IPS-11a (cell line): ENCODE measurements around the gene KCNK15.

Source experiments
- H3K4me3 ChIP-seq: one replicate; pipeline ENCODE4 v1.5.1; 2013; ENCODE audit warnings: low read depth, low read length, control low read depth

The KCNK15 gene

DNA sequence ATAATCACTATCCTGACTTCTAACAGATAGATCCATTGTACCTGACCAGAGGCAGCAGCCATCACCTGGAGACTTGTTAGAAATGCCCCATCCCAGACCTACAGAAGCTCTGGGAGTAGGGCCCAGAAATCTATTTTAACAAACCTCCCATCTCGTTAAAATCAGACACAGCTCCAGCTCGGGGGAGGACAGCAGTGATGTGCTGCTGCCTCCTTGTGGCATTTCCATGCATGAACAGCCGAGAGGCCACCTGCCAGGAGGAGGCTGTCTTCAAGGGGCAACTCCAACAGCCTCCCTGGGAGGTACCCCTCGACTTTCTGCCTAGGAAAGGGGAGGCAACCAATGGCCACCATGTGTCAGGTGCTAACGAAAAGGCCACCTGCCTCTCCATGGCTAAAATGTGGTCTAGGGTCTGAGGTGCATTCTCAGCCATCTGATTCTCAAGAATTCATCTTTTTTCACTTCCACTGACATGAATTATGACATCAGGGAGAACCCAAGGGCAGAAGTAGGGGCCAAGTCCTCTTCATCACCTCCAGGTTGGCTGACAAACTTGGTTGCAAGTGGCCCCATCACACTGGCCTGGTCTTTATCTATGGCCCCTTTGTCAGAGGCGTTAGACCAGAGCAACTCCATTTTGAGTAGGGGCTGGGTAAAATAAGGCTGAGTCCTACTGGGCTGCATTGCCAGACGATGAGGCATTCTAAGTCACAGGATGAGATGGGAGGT is 12.2 kb upstream of the KCNK15 start:
- no peak overlapping the region for H3K4me3 ChIP-seq

DNA sequence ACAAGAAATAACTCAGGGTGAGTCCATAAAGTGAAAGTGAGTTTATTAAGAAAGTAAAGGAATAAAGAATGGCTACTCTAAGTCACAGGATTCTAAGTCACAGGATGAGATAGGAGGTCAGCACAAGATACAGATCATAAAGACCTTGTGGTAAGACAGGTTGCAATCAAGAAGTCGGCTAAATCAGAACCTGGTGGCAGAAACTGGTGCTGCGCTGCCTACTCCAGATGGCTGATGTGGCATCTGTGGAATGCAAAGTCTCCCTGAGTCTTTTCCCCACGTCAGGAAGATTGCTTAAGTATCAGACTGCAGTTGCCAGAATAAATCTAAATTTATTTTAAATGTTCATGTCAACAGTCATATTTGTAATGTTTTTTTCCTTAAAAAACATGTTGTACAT is 10.7 kb upstream of the KCNK15 start:
- no peak overlapping the region for H3K4me3 ChIP-seq

DNA sequence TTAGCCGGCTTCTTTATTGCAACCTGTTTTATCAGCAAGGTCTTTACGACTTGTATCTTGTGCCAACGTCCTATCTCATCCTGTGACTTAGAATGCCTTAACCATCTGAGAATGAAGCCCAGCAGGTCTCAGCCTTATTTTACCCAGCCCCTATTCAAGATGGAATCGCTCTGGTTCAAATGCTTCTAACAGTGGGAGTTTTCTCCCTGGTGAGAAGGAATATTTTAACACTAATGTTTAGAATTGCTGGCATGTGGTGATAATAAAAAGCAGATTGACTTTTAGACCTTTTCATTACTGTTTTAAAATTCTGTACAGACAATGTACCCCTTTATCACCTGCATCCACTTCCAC is 9.9 kb upstream of the KCNK15 start:
- no peak overlapping the region for H3K4me3 ChIP-seq

DNA sequence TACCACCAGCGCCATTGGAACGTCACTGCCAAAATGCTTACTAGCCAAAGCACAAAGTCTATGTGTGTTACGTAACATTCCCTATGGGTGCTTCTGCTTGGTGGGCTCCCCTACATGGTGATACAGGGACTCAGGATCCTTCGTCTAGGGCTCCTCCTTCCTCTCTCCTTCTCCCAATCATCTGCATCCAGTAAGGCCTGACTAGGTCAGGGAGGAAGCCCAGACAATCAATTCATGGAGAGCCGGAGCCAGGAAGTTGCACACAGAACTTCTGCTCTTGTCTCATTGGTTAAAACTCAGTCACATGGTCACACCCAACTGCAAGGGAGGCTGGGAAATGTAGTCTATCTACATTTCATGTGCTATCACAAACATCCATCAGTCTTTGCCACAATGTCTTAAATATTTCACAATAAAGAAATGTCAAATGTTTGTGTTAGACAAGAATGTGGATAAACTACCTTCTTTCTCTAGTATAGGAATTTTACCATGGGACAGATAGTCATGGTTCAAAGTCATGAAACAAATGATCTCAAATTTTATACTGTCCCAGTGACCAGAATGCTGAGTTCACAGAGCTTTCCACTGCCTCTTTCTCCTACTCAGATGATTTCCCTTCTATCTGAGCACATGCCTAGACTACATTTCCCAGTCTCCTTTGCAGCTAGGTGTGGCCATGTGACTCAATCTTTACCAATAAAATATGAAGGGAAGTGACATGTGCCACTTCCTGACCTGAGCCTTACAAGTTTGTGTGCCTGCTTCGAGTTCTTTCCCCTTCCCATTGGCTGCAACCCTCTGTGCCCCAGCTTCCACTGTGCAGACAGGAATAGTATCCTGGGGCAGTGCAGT is 9.3 kb upstream of the KCNK15 start:
- no peak overlapping the region for H3K4me3 ChIP-seq

DNA sequence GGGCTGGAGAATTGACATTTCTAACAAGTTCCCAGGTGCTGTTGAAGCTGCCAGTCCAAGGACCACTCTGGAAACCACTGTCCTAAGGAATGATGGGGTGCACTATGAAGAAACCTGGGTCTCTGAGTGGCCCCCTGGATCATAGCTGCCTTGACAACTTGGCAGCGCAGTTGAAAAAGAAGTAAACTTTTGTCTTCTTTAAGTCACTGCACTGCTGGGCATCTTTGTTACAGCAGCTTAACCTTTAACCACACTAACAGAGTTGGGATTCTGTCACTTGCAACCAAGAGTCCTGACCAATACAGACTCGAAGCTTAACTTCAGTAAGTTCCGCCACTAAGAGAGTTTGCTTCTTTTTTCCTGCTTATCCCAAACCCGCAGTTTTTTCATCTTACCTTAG is 8.5 kb upstream of the KCNK15 start:
- no peak overlapping the region for H3K4me3 ChIP-seq

DNA sequence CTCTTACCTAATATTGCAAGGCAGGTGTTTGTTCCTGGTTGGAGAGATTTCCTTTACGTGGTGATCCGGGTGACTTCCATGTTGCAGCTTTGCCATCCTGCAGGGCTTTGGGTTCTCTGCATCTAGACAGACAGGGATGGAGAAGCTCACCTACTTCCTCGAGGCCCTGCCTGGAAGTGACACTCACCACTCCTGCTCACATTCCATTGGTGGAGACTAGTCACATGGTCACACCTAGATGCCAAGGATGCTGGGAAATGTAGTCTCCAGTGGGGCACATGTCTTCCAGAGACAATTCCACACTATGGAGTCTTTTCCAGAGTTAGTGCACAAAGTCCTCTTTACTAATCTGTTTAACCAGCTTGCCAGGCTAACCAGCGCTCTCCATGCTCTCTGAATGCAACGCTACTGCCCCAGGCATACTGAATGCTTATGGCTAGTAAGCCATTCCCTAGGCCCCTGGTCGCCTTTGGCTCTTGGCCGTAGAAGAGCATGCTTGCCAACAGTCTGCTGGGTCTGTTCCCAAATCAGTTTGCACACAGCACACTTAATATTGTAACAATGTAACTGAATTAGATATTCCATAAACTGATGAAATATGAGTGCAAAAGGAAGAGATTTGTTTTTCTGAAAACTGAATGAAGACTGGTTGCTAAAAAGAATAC is 6.7 kb upstream of the KCNK15 start:
- H3K4me3 ChIP-seq = no peak overlapping the region

DNA sequence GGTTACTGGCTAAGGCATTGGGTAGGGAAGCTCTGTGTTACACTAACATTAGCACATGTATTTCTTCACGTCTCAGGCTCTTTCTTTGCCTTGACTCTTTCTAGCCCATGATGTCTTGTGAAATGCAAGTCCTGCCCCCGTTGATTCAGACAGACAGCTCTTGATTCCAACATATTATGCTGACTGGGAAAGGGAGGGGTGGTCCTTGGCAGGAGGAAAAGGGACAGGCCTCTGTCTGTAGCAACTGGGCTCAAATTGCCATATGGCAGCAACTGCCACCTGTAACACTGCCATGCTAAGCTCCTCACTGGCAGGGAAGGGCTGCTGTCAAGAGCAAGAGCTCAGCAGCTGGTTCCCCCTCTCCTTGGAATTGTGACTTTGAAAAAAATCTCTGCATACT is 5.7 kb upstream of the KCNK15 start:
- no peak overlapping the region for H3K4me3 ChIP-seq

DNA sequence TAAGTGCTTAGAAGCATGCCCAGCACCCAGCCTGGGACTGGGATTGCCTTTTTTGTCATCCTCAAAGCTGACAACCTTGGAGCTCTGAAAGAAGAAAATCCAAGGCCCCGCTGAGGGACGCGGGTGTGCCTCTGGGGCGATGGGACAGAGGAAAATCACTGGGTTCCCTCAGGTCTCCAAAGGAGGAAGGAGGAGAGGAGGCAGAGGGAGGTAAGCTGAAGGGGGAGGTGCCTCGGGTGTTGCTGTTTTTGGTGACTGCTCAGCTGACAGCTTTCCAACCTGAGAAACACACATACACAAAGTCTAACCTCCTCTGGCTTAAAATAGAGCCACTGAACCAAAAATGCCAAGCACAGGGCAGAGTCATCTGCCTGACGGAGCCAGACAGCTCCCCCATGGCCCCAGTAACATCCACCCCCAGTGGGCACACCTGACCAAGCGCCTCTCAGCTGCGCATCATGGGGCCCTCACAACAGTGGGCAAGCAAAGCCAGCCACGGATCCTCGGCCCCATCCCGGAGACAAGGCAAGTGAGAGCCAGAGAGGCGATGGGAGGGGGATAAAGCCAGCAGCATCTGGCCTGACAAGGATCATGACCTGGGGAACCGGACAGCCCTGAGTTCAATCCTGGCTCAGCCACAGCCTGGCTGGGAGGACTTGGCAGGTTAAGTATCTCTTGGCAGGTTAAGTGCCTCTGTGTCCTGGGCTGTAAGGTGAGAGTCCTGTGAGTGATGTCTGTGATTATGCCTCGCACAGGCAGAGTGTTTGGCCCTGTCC is 3.2 kb upstream of the KCNK15 start:
- no peak overlapping the region for H3K4me3 ChIP-seq

DNA sequence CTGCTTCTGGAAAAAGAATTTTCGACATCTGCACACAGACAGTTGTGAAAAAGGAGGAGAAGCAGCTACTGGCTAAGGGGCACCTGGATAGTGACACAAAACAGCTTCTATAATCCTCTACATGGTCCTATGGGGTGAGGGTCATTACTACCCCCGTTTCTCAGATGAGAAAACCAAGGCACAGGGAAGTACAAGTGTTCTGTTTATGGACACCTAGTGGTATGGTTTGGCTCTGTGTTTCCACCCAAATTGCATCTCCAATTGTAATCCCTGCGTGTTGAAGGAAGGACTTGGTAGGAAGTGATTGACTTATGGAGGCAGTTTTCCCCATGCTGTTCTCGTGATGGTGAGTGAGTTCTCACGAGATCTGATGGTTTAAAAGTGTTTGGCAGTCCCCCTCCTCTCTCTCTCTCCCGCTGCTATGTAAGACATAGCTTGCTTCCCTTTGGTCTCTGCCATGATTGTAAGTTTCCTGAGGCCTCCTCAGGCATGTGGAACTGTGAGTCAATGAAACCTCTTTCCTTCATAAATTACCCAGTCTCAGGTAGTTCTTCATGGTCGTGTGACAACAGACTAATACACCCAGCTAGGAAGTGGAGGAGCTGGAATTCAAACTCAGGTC is 2.5 kb upstream of the KCNK15 start:
- H3K4me3 ChIP-seq = no peak overlapping the region

DNA sequence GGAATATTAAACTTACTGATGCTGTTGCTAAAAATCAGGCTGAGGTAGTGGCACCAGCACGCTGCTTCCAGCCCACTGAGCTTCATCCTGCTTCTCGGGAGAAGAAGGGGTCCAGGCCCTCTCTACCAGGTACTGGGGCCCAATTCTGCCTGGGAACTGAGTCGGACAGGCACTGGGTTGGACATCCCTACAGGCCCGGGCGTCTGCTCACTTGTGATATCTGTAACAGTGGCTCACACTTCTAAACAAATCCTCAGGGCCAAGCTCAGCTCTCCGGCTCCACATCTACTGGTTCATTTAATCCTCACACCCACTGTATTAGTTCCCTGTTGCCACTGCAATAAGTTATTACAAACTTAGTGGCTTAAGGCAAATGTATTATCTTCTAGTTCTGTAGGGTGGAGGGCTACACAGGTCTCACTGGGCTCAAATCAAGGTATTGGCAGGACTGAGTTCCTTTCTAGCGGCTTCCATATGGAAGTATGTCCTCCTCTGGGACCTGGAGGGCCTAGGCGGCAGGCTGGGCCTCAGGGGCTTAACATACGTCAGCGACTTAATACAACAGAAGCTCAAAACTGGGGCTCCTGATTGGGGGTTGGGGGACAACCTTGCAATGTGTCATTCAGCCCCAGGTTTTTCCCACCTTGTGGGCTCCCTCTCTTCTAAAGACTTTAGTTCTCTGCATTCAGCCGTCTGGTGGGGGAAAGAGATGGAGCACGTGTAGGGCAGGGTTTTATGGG is 1.6 kb upstream of the KCNK15 start:
- H3K4me3 ChIP-seq = no peak overlapping the region

DNA sequence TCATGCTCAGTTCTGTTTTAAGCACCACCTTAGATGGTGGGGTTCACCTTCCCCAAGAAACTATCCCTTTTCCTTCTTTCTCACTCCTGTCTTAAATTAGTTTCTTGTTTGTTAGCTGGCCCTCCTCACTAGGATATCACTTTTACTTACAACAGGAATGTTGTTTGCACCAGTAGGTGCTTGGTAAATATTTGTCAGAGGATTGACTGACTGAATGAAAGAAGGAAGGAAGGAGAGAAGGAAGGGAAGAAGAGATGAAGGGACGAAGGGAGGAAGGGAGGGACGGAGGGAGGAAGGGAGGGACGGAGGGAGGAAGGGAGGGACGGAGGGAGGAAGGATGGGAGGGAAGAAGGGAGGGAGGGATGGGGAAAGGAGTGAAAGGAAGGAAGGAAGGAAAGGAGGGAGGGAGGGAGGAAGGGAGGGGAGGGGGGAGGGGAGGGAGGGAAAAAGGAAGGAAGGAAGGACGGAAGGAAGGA is 505 bp upstream of the KCNK15 start:
- no peak overlapping the region for H3K4me3 ChIP-seq

DNA sequence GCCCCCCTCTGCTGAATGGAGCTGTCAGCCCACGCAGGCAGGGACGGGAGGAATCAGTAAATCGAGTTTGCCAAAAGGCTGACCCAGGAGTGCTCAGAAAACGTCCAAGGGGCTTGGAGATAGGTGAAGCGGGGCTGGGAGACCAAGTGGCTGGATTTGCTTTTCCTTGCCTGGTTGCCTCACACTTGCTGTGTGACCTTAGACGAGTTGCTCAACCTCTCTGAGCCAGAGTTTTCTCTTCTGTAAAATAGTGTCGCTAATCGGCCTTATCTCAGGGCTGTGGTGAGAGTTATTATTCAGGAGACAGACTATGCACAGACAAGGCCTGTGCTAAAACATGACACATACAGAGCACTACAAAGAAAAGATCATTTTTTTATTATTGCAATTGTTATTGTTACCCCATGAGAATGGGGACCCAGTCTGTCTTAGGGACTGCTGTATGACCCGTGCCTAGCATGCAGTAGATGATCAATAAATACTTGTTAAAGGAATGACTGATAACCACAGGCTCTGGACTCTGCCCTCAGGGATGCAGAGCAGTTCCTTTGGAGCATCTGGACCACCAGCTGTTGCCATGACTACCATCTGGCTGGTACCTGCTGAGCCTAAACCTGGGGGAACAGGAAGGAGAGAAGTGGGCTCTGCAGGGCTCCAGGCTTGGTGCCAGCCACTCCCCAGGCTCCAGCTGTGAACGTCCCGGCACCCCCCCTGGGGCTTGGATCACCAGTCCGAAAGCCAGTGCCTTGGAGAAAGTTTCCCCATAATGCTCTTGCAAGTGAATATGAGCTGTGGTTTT is 901 bp downstream of the KCNK15 start:
- peak overlapping the region; percentile 51 for H3K4me3 ChIP-seq

DNA sequence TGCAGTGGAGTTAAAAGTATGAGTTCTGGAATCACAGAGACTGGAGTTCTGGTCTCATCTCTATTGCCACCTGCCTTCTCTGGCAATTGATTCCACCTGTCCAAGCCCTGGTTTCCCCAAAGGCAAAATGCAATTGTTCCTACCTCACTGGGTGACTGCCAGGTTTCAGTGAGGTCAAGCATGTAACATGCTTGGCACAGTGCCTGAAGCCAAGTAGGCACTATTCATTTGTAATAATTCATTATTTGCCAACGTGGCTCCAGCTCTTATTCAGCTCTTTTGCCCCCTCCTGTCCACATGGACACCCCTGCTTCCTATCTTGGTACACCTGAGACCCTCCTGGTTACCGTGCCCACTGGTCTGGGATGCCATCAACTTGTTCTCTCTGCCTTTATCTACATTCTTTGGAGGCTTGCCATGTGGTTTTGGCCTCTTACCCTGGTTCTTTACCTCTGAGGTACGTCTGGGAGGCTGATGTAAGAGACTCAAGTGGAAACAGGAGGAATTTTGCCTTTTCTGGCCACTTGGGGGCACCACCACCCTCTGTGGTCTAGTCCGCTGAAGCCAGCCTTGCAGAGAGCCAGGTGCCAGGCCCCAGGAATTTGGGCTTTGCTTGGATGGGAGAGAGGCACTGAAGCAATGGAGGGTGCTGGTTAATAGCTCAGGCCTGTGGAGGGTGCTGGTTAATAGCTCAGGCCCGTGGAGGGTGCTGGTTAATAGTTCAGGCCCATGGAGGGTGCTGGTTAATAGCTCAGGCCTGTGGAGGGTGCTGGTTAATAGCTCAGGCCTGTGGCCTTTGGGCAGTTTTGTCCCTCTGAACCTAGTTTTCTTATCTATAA is 1.7 kb downstream of the KCNK15 start:
- H3K4me3 ChIP-seq = no peak overlapping the region

DNA sequence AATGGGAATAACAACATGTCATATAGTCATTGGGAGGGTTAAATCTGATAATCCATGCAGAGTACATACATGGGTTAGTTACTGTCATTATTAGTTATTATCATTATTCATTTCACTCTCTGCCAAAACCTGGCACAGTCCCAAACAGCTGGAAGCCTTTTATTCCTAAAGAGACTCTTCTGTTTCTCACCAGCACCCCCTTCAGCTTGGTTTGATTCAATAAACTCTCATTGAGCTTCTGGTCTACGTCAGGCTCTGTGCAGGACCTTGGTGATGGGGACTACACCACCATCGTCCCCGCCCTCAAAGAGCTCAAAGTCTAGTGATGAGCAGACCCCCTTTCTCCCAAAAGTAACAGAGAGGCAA is 2.3 kb downstream of the KCNK15 start:
- no peak overlapping the region for H3K4me3 ChIP-seq

DNA sequence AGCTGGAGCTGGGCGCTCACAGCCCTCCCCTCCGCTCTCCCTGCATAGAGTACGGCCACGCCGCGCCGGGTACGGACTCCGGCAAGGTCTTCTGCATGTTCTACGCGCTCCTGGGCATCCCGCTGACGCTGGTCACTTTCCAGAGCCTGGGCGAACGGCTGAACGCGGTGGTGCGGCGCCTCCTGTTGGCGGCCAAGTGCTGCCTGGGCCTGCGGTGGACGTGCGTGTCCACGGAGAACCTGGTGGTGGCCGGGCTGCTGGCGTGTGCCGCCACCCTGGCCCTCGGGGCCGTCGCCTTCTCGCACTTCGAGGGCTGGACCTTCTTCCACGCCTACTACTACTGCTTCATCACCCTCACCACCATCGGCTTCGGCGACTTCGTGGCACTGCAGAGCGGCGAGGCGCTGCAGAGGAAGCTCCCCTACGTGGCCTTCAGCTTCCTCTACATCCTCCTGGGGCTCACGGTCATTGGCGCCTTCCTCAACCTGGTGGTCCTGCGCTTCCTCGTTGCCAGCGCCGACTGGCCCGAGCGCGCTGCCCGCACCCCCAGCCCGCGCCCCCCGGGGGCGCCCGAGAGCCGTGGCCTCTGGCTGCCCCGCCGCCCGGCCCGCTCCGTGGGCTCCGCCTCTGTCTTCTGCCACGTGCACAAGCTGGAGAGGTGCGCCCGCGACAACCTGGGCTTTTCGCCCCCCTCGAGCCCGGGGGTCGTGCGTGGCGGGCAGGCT is 4.6 kb downstream of the KCNK15 start:
- no peak overlapping the region for H3K4me3 ChIP-seq

DNA sequence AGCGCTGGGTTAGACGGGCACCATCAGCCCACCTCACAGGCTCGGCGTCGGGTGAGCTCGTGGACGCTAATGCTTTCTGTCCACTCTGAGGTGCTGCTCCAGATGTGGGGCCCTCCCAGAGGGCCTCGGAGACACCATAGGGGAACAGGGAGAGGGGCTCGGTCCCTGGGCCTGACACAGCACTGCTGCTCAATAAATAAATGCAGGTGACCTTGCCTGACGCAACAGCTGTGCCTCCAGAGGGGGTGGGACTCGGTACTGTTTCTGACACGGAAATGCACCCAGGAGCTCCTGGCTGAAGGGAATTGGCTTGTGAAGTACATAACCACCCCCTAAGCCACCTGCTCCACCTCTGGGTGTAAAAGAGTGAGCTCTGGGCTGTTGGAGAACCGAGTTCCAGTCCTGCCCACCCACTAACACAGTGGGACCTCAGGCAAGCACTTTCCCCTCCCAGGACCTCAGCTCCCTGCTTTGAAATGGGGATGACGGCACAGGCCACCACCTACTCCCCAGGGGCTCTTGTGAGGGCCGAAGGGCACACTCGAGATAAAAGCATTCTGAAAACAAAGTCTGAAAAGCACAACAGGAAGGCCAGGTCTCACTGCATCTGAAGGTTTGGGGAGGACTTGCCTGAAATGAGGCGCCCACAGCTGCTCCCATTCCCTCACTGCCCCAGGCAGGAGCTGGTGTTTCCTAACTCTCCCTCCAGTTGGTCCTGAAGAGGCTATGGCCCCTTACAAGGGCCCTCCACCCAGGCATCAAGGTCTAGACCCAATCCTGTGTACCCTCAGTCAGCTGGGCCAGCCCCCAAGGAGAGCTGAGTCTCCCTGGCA is 6.7 kb downstream of the KCNK15 start:
- H3K4me3 ChIP-seq = no peak overlapping the region

DNA sequence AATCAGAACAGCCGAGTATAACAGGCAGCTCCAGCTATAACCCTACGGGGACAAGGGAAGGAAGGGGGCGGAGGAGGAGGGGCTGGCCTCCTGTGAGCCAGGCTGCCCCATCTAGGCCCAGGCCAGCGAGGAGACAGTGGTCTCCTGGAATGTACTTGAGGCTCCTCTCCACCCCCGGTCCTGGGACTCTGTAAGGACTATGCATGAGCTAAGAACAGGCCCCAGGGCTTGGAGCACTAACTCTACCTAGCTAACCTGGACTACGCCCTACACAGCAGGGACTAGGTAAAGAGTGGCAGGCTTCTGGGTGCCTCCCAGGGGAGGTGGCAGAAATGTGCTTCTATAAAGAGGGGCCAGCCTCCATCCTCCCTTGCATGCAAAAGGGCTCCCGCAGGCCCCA is 8.9 kb downstream of the KCNK15 start:
- no peak overlapping the region for H3K4me3 ChIP-seq
